Stomach (tissue), 4 donors: ENCODE measurements around the gene SNX20.

Experiments used
- CTCF ChIP-seq, 7 experiments: fragments of 450-650 bp in 4 of 7; fragments of 200-600 bp in 3 of 7; sonication (generic) in 3 of 7; IDR thresholded peaks; one replicate each; pipeline ENCODE4 v1.5.1; 2016 to 2019; ENCODE audit warnings: antibody characterized with exemption in 7 of 7, control low read depth in 2 of 7, mild to moderate bottlenecking in 1 of 7
- POLR2A ChIP-seq, 4 donors: fragments of 450-650 bp; IDR thresholded peaks; one replicate each; pipeline ENCODE4 v1.6.1; 2016; ENCODE audit warnings: antibody characterized with exemption in 4 of 4, control low read depth in 2 of 4, mild to moderate bottlenecking in 1 of 4, moderate library complexity in 1 of 4
- POLR2AphosphoS5 ChIP-seq, 3 donors: sonication (generic); formaldehyde crosslinking; IDR thresholded peaks; one replicate each; pipeline ENCODE4 v1.6.1; 2016; ENCODE audit warnings: antibody characterized with exemption in 3 of 3

- TF ChIP-seq CTCF (IDR thresholded peaks at IDR 0.05) (no peak), POLR2AphosphoS5 (IDR thresholded peaks at IDR 0.05) (no peak), POLR2A (IDR thresholded peaks at IDR 0.05) (no peak)
Measured at GRCh38 chr16:50674831-50675230, 6.3 kb downstream of the SNX20 start.
